ENCODE results near the gene OR2F1. TPM values are rescaled to one million over a fixed set of nuclear protein-coding genes. Genes with fewer than 3 reads are reported as not detected.

Gene OR2F1
- total RNA-seq, 4 donors from 2014 or later, result not detected

DNA sequence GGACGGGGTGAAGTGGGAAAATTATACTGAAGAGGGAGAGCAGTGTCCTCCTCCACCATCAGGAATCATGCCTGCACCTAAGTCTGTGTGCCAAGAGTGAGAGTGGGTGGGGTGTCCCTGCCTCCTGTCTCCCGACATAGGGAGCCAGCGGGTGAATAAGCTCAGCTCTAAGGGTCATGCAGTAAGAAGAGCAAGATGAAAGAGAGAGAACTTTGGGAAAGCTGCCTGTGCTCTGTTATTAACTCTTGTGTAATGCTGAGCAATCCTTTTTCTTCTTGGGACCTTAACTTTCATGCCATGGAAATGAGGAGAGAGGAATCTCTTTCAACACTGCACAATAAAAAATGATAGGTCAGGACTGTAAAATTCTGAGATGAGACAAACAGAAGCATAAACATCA lies 44.8 kb upstream of the OR2F1 start:
- Histone ChIP-seq H3K4me1 (no peaks in the 10 kb centered on the region), H3K4me3 (no peak overlapping the region), H3K27ac (no peak overlapping the region), H3K27me3 (no peaks in the 10 kb centered on the region), H3K36me3 (no peaks in the 10 kb centered on the region), H3K9me3 (no peaks in the 10 kb centered on the region)
- WGBS, result 40% methylated on average over 3 of the region's 3 CpGs
- DNase-seq (ENCODE audit: low spot score in 2 of 2), result no peak
- TF ChIP-seq EP300 (IDR thresholded peaks at IDR 0.05), result no peak
- no peak for TF ChIP-seq POLR2AphosphoS5 (IDR thresholded peaks at IDR 0.05)
- TF ChIP-seq POLR2A (IDR thresholded peaks at IDR 0.05), result no peak
- TF ChIP-seq, protein P1, sequence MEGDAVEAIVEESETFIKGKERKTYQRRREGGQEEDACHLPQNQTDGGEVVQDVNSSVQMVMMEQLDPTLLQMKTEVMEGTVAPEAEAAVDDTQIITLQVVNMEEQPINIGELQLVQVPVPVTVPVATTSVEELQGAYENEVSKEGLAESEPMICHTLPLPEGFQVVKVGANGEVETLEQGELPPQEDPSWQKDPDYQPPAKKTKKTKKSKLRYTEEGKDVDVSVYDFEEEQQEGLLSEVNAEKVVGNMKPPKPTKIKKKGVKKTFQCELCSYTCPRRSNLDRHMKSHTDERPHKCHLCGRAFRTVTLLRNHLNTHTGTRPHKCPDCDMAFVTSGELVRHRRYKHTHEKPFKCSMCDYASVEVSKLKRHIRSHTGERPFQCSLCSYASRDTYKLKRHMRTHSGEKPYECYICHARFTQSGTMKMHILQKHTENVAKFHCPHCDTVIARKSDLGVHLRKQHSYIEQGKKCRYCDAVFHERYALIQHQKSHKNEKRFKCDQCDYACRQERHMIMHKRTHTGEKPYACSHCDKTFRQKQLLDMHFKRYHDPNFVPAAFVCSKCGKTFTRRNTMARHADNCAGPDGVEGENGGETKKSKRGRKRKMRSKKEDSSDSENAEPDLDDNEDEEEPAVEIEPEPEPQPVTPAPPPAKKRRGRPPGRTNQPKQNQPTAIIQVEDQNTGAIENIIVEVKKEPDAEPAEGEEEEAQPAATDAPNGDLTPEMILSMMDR (IDR thresholded peaks at IDR 0.05), result no peak

- H3K27me3 ChIP-seq, result no peaks in the 10 kb centered on the region
- no peaks in the 10 kb centered on the region for H3K9me3 ChIP-seq
- H3K27ac ChIP-seq, result no peak overlapping the region
- 40% methylated on average over 3 of the region's 3 CpGs for WGBS
- H3K36me3 ChIP-seq, result no peaks in the 10 kb centered on the region
- H3K4me3 ChIP-seq, result no peak overlapping the region
- no peaks in the 10 kb centered on the region for H3K4me1 ChIP-seq
- TF ChIP-seq EP300 (IDR thresholded peaks at IDR 0.05) (no peak), POLR2AphosphoS5 (IDR thresholded peaks at IDR 0.05) (no peak), POLR2A (IDR thresholded peaks at IDR 0.05) (no peak)
- TF ChIP-seq, protein P1 (IDR thresholded peaks at IDR 0.05), result no peak
- DNase-seq (ENCODE audit: low spot score in 2 of 2), result no peak
Measured at GRCh38 chr7:143910473-143911248, 44.0 kb upstream of the OR2F1 start.

GRCh38 chr7:143913945-143914615 lies 40.6 kb upstream of the OR2F1 start:
- Histone ChIP-seq H3K27me3 (no peaks in the 10 kb centered on the region), H3K27ac (no peak overlapping the region), H3K9me3 (no peaks in the 10 kb centered on the region), H3K36me3 (no peaks in the 10 kb centered on the region), H3K4me1 (no peaks in the 10 kb centered on the region), H3K4me3 (no peak overlapping the region)
- DNase-seq (ENCODE audit: low spot score in 2 of 2), result no peak
- TF ChIP-seq, protein P1 (IDR thresholded peaks at IDR 0.05), result no peak
- TF ChIP-seq EP300 (IDR thresholded peaks at IDR 0.05), result no peak
- no peak for TF ChIP-seq POLR2AphosphoS5 (IDR thresholded peaks at IDR 0.05)
- TF ChIP-seq POLR2A (IDR thresholded peaks at IDR 0.05), result no peak
- 90% methylated on average over 3 of the region's 3 CpGs for WGBS

GRCh38 chr7:143914938-143915652 lies 39.5 kb upstream of the OR2F1 start:
- TF ChIP-seq, protein P1 (IDR thresholded peaks at IDR 0.05), result no peak
- TF ChIP-seq POLR2AphosphoS5 (IDR thresholded peaks at IDR 0.05) (no peak), EP300 (IDR thresholded peaks at IDR 0.05) (no peak), POLR2A (IDR thresholded peaks at IDR 0.05) (no peak)

DNA sequence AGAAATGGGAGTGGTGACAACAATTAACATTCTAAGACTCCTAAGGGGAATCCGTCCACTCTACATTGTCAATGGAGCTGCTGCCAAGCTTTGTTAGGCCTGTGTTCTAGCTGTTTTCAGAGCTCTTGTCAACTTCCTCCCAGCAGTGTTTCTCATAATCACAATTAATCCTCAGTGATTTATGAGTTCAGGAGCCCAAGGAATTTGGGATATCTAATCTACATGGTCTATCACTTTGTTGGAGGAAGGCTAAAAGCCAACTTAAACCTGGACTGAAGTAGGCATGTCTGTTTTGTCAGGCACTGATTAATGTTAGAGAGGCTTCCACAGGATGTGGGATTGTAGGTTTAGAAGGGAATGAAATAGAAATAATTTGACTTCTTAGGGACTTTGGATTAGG lies 29.8 kb upstream of the OR2F1 start:
- H3K4me3 ChIP-seq, result no peak overlapping the region
- no peaks in the 10 kb centered on the region for H3K9me3 ChIP-seq
- DNase-seq (ENCODE audit: low spot score in 2 of 2), result no peak
- no peaks in the 10 kb centered on the region for H3K36me3 ChIP-seq
- 40% methylated on average over 1 of the region's 1 CpG for WGBS
- no peaks in the 10 kb centered on the region for H3K4me1 ChIP-seq
- TF ChIP-seq POLR2A (IDR thresholded peaks at IDR 0.05) (no peak), POLR2AphosphoS5 (IDR thresholded peaks at IDR 0.05) (no peak), EP300 (IDR thresholded peaks at IDR 0.05) (no peak)
- TF ChIP-seq, protein P1 (IDR thresholded peaks at IDR 0.05), result no peak
- no peak overlapping the region for H3K27ac ChIP-seq
- H3K27me3 ChIP-seq, result no peaks in the 10 kb centered on the region

More at GRCh38 chr7:143914938-143915652, 39.5 kb upstream of the OR2F1 start:
- Histone ChIP-seq H3K27ac (no peak overlapping the region), H3K4me1 (no peaks in the 10 kb centered on the region), H3K27me3 (no peaks in the 10 kb centered on the region), H3K36me3 (no peaks in the 10 kb centered on the region), H3K9me3 (no peaks in the 10 kb centered on the region), H3K4me3 (no peak overlapping the region)
- no peak for DNase-seq (ENCODE audit: low spot score in 2 of 2)
- WGBS, result 77% methylated on average over 7 of the region's 7 CpGs

All from suprapubic skin (tissue), 4 donors.